GM12864 (cell line): ENCODE measurements around the gene AGRN.

ENCODE experiments used
- DNase-seq: peaks from one replicate; pipeline ENCODE4 v3.0.0-alpha.2; 2011; ENCODE audit warnings: low read depth
- H3K4me3 ChIP-seq: 2 replicates; pipeline ENCODE4 v1.5.1; 2011; ENCODE audit warnings: mild to moderate bottlenecking, low read depth, low read length, control low read depth
- CTCF ChIP-seq: IDR thresholded peaks from 2 replicates; pipeline ENCODE4 v1.5.1; 2011; ENCODE audit warnings: low read depth, mild to moderate bottlenecking, moderate library complexity, low read length, control low read depth, inconsistent platforms; ENCODE audit errors: missing control alignments

Gene AGRN

GRCh38 chr1:1080122-1080757, 60.3 kb downstream of the AGRN start:
- no peak for DNase-seq
- no peak overlapping the region for H3K4me3 ChIP-seq

GRCh38 chr1:1080951-1081310, 61.0 kb downstream of the AGRN start:
- H3K4me3 ChIP-seq: no peak overlapping the region
- TF ChIP-seq CTCF: no peak
- DNase-seq: no peak

More at GRCh38 chr1:1080122-1080757, 60.3 kb downstream of the AGRN start:
- no peak for TF ChIP-seq CTCF

GRCh38 chr1:1081311-1082238, 61.7 kb downstream of the AGRN start:
- DNase-seq: no peak
- TF ChIP-seq CTCF: no peak
- H3K4me3 ChIP-seq: no peak overlapping the region

- no peak for DNase-seq
- no peak for TF ChIP-seq CTCF
- no peak overlapping the region for H3K4me3 ChIP-seq
Observed at GRCh38 chr1:1082239-1082775, 62.4 kb downstream of the AGRN start.

GRCh38 chr1:1082776-1083415, 63.0 kb downstream of the AGRN start:
- no peak for TF ChIP-seq CTCF
- no peak for DNase-seq

GRCh38 chr1:1083416-1084371, 63.8 kb downstream of the AGRN start:
- H3K4me3 ChIP-seq: no peak overlapping the region
- no peak for TF ChIP-seq CTCF
- no peak for DNase-seq

More at GRCh38 chr1:1082776-1083415, 63.0 kb downstream of the AGRN start:
- H3K4me3 ChIP-seq: no peak overlapping the region
